HepG2 (cell line): Measurements from ENCODE around the gene OTUB2. TPM values are rescaled to one million over a fixed set of nuclear protein-coding genes. Genes with fewer than 3 reads are reported as not detected.

Source experiments
- BRD4 ChIP-seq: sonication (generic); formaldehyde crosslinking; IDR thresholded peaks from 2 replicates; pipeline ENCODE4 v1.4.0; 2020; ENCODE audit warnings: missing genetic modification reagents
- HNRNPK ChIP-seq: fragments of 200-400 bp; formaldehyde crosslinking; IDR thresholded peaks from 2 replicates; pipeline ENCODE4 v1.6.1; 2018; ENCODE audit warnings: low read length, low read depth, moderate library complexity, mild to moderate bottlenecking; ENCODE audit not compliant: poor library complexity, severe bottlenecking
- MYNN ChIP-seq: sonication (generic); formaldehyde crosslinking; IDR thresholded peaks from 2 replicates; pipeline ENCODE4 v1.4.0; 2020; ENCODE audit warnings: mild to moderate bottlenecking, low read depth, missing genetic modification reagents
- NR3C1 ChIP-seq: sonication (generic); formaldehyde crosslinking; IDR thresholded peaks from 2 replicates; pipeline ENCODE4 v1.4.0; 2020; ENCODE audit warnings: missing genetic modification reagents
- SETDB1 ChIP-seq: sonication (generic); formaldehyde crosslinking; IDR thresholded peaks from 2 replicates; pipeline ENCODE4 v1.5.1; 2020; ENCODE audit warnings: missing genetic modification reagents, mild to moderate bottlenecking, borderline replicate concordance
- SUZ12 ChIP-seq: fragments of 150-350 bp; IDR thresholded peaks from 2 replicates; pipeline ENCODE4 v1.6.1; 2014; ENCODE audit warnings: low read depth, low read length
- TAF1 ChIP-seq: sonication (generic); formaldehyde crosslinking; IDR thresholded peaks from 2 replicates; pipeline ENCODE4 v1.4.0; 2020; ENCODE audit warnings: missing genetic modification reagents
- TBX2 ChIP-seq: sonication (generic); formaldehyde crosslinking; IDR thresholded peaks from 2 replicates; pipeline ENCODE4 v1.5.0; 2020; ENCODE audit warnings: missing genetic modification reagents, mild to moderate bottlenecking, borderline replicate concordance
- TBX3 ChIP-seq: fragments of 450-650 bp; IDR thresholded peaks from 2 replicates; pipeline ENCODE4 v1.6.1; 2017; ENCODE audit warnings: antibody characterized with exemption, mild to moderate bottlenecking, inconsistent platforms, borderline replicate concordance
- YEATS2 ChIP-seq: sonication (generic); formaldehyde crosslinking; IDR thresholded peaks from 2 replicates; pipeline ENCODE4 v1.4.0; 2020; ENCODE audit warnings: missing genetic modification reagents, borderline replicate concordance
- ZEB1 ChIP-seq: IDR thresholded peaks from 2 replicates; pipeline ENCODE4 v1.6.1; 2012; ENCODE audit warnings: mild to moderate bottlenecking, low read depth, inconsistent platforms; ENCODE audit not compliant: insufficient replicate concordance
- ZNF484 ChIP-seq: sonication (generic); formaldehyde crosslinking; IDR thresholded peaks from 2 replicates; pipeline ENCODE4 v1.5.1; 2020; ENCODE audit warnings: mild to moderate bottlenecking, low read depth, missing genetic modification reagents, borderline replicate concordance
- ZNF572 ChIP-seq: sonication (generic); formaldehyde crosslinking; IDR thresholded peaks from 2 replicates; pipeline ENCODE4 v1.5.1; 2020; ENCODE audit warnings: mild to moderate bottlenecking, missing genetic modification reagents
- polyA plus RNA-seq, 8 experiments: library from polyadenylated mRNA; depleted of rRNA in 3 of 8; stranded (reverse) in 7 of 8; unstranded in 1 of 8; fragments of >200 nt; fragmentation: Illumina TruSeq in 4 of 8; extraction: Trizol in 4 of 8; gene quantifications; 2 replicates each; pipeline versions ENCODE4 v1.2.1 to v1.2.3, GENCODE V29; 2011 to 2016; ENCODE audit warnings: low read depth in 4 of 8, missing spikeins in 1 of 8, mixed read lengths in 1 of 8; ENCODE audit not compliant: insufficient read depth in 1 of 8
- total RNA-seq, 5 experiments: library from RNA; depleted of rRNA; stranded (reverse); fragments of >200 nt; fragmentation: Illumina TruSeq; extraction: Trizol; gene quantifications; 2 replicates each; pipeline ENCODE4 v1.2.3, GENCODE V29; 2016; ENCODE audit warnings: low read depth in 1 of 5
- TF ChIP-seq, protein P1 (sequence below): sonication (generic); formaldehyde crosslinking; IDR thresholded peaks from 2 replicates; pipeline ENCODE4 v1.4.0; 2020; ENCODE audit warnings: low read depth, mild to moderate bottlenecking, missing genetic modification reagents
- TF ChIP-seq, protein P2 (sequence below): sonication (generic); formaldehyde crosslinking; IDR thresholded peaks from 2 replicates; pipeline ENCODE4 v1.5.1; 2020; ENCODE audit warnings: mild to moderate bottlenecking, moderate library complexity, missing genetic modification reagents
- TF ChIP-seq, protein P3 (sequence below): sonication (generic); formaldehyde crosslinking; IDR thresholded peaks from 2 replicates; pipeline ENCODE4 v1.5.0; 2020; ENCODE audit warnings: missing genetic modification reagents
- TF ChIP-seq, protein P4 (sequence below): sonication (generic); formaldehyde crosslinking; IDR thresholded peaks from 2 replicates; pipeline ENCODE4 v1.4.0; 2020; ENCODE audit warnings: mild to moderate bottlenecking, missing genetic modification reagents
- TF ChIP-seq, protein P5 (sequence below): sonication (generic); formaldehyde crosslinking; IDR thresholded peaks from 2 replicates; pipeline ENCODE4 v1.8.0; 2022; ENCODE audit warnings: missing genetic modification reagents, mild to moderate bottlenecking, inconsistent platforms, borderline replicate concordance

The OTUB2 gene
- total and polyA plus RNA-seq, 2 of the 13 experiments (the other 11 are each of a cell fraction or from before 2014, with no cell fraction given): 2.2 to 2.4 TPM

DNA sequence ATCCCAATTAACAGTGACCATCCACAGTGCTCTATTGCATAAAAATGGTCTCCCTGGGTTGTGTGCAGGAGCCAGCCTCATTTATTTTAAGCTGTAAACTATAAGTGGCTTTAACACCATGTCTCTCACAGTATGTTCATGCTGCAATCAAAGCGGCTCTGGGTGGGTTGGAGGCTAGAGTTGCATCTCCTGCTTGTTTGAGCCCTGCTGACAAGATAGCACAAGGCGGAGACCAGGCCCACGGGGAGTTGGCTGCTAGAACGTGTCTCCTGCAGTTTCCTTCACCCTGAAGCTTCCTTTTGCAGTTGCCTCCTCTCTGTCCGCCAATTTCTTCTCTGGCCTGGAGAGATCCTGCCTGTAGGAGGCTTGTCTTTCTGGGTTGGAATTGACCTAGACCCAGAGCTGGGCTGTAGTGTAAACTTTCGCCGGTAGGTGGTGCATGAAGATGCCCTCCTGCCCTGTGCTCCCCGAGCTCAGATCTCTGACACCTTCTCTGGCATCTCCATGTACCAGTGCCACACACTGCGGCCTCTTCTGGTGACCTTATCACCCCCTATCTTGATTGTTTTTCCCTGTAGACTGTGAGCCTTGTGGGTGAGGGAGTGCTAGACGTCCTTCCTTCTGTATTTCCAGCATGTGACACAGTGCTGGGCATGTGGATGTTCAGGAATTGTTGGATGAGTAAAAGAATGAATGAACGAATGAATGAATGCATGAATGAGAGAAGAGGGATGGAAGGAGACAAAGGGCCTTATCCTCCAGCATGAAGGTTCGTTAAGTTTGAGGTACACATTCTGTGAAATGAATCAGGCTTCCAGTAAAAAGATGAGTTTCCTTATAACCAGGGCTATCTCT is 10.4 kb downstream of the OTUB2 start (continued):
- 0 out of 2 replicates have a peak, but pooled peaks have one; percentile 35 for TF ChIP-seq ZNF572
- TF ChIP-seq, protein P1, sequence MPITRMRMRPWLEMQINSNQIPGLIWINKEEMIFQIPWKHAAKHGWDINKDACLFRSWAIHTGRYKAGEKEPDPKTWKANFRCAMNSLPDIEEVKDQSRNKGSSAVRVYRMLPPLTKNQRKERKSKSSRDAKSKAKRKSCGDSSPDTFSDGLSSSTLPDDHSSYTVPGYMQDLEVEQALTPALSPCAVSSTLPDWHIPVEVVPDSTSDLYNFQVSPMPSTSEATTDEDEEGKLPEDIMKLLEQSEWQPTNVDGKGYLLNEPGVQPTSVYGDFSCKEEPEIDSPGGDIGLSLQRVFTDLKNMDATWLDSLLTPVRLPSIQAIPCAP: no peak
- TF ChIP-seq ZEB1: no peak
- TF ChIP-seq TBX3: 0 out of 2 replicates have a peak, but pooled peaks have one; percentile 14
- TF ChIP-seq, protein P2, sequence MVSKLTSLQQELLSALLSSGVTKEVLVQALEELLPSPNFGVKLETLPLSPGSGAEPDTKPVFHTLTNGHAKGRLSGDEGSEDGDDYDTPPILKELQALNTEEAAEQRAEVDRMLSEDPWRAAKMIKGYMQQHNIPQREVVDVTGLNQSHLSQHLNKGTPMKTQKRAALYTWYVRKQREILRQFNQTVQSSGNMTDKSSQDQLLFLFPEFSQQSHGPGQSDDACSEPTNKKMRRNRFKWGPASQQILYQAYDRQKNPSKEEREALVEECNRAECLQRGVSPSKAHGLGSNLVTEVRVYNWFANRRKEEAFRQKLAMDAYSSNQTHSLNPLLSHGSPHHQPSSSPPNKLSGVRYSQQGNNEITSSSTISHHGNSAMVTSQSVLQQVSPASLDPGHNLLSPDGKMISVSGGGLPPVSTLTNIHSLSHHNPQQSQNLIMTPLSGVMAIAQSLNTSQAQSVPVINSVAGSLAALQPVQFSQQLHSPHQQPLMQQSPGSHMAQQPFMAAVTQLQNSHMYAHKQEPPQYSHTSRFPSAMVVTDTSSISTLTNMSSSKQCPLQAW (CRISPR knock-in tag): peak; percentile 36; the same call in 1 of the 2 replicates
- no peak for TF ChIP-seq SUZ12
- no peak for TF ChIP-seq SETDB1
- TF ChIP-seq, protein P3, sequence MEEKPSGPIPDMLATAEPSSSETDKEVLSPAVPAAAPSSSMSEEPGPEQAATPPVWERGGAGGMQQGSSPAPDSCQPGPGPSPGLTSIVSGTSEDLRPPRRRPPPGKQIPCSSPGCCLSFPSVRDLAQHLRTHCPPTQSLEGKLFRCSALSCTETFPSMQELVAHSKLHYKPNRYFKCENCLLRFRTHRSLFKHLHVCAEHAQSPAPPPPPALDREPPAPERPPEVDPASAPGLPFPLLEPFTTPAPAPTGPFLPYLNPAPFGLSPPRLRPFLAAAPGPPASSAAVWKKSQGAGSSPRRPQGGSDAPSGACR (CRISPR knock-in tag): no peak
- TF ChIP-seq YEATS2 (CRISPR knock-in tag): no peak
- no peak for TF ChIP-seq NR3C1 (CRISPR knock-in tag)
- TF ChIP-seq, protein P4, sequence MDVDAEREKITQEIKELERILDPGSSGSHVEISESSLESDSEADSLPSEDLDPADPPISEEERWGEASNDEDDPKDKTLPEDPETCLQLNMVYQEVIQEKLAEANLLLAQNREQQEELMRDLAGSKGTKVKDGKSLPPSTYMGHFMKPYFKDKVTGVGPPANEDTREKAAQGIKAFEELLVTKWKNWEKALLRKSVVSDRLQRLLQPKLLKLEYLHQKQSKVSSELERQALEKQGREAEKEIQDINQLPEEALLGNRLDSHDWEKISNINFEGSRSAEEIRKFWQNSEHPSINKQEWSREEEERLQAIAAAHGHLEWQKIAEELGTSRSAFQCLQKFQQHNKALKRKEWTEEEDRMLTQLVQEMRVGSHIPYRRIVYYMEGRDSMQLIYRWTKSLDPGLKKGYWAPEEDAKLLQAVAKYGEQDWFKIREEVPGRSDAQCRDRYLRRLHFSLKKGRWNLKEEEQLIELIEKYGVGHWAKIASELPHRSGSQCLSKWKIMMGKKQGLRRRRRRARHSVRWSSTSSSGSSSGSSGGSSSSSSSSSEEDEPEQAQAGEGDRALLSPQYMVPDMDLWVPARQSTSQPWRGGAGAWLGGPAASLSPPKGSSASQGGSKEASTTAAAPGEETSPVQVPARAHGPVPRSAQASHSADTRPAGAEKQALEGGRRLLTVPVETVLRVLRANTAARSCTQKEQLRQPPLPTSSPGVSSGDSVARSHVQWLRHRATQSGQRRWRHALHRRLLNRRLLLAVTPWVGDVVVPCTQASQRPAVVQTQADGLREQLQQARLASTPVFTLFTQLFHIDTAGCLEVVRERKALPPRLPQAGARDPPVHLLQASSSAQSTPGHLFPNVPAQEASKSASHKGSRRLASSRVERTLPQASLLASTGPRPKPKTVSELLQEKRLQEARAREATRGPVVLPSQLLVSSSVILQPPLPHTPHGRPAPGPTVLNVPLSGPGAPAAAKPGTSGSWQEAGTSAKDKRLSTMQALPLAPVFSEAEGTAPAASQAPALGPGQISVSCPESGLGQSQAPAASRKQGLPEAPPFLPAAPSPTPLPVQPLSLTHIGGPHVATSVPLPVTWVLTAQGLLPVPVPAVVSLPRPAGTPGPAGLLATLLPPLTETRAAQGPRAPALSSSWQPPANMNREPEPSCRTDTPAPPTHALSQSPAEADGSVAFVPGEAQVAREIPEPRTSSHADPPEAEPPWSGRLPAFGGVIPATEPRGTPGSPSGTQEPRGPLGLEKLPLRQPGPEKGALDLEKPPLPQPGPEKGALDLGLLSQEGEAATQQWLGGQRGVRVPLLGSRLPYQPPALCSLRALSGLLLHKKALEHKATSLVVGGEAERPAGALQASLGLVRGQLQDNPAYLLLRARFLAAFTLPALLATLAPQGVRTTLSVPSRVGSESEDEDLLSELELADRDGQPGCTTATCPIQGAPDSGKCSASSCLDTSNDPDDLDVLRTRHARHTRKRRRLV (CRISPR knock-in tag): no peak
- TF ChIP-seq ZNF484 (CRISPR knock-in tag): no peak
- 0 out of 2 replicates have a peak, but pooled peaks have one; percentile 18 for TF ChIP-seq TBX2 (CRISPR knock-in tag)
- no peak for TF ChIP-seq BRD4 (CRISPR knock-in tag)
- TF ChIP-seq TAF1 (CRISPR knock-in tag): no peak
- TF ChIP-seq, protein P5, sequence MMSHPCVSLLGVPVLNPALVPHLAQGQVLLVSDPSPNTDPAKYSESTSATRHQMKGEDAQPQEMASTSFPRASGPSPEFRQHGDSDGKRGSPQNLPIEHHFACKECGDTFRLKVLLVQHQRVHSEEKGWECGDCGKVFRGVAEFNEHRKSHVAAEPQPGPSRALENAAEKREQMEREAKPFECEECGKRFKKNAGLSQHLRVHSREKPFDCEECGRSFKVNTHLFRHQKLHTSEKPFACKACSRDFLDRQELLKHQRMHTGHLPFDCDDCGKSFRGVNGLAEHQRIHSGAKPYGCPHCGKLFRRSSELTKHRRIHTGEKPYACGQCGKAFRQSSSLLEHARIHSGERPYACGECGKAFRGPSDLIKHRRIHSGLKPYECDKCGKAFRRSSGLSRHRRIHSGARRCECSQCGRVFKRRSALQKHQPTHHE: no peak
- no peak for TF ChIP-seq HNRNPK
- TF ChIP-seq MYNN (CRISPR knock-in tag): no peak
